ENCODE results near the gene MIS18BP1. TPM values are rescaled to one million over a fixed set of nuclear protein-coding genes. Genes with fewer than 3 reads are reported as not detected.
"Not testable (repeated sequence)": the region's sequence is repeated elsewhere in the genome, so short reads cannot be mapped to it uniquely, and the experiment has no call there.

Gene MIS18BP1
- total RNA-seq, 4 donors from 2014 or later: 15.3 to 32.2 (median 17.5) TPM

GRCh38 chr14:45246151-45246550 lies 6.9 kb downstream of the MIS18BP1 start:
- Histone ChIP-seq H3K27me3 (no peaks in the 10 kb centered on the region), H3K27ac (no peak overlapping the region), H3K36me3 (peaks cover 0 to 3% of the 10 kb centered on the region in 2 donors), H3K9me3 (no peaks in the 10 kb centered on the region), H3K4me1 (peaks cover 0 to 19% (median 0%) of the 10 kb centered on the region in 3 donors), H3K4me3 (no peak overlapping the region)
- WGBS, 2 donors (ENCODE audit: low coverage in 1 of 2): 90 to 100% methylated on average over 3 of the region's 3 CpGs
- no peak for TF ChIP-seq POLR2A (IDR thresholded peaks at IDR 0.05)
- TF ChIP-seq, protein P1, sequence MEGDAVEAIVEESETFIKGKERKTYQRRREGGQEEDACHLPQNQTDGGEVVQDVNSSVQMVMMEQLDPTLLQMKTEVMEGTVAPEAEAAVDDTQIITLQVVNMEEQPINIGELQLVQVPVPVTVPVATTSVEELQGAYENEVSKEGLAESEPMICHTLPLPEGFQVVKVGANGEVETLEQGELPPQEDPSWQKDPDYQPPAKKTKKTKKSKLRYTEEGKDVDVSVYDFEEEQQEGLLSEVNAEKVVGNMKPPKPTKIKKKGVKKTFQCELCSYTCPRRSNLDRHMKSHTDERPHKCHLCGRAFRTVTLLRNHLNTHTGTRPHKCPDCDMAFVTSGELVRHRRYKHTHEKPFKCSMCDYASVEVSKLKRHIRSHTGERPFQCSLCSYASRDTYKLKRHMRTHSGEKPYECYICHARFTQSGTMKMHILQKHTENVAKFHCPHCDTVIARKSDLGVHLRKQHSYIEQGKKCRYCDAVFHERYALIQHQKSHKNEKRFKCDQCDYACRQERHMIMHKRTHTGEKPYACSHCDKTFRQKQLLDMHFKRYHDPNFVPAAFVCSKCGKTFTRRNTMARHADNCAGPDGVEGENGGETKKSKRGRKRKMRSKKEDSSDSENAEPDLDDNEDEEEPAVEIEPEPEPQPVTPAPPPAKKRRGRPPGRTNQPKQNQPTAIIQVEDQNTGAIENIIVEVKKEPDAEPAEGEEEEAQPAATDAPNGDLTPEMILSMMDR (IDR thresholded peaks at IDR 0.05): no peak
- no peak for TF ChIP-seq POLR2AphosphoS5 (IDR thresholded peaks at IDR 0.05)
- TF ChIP-seq EP300 (IDR thresholded peaks at IDR 0.05): no peak
- ATAC-seq: no peak

DNA sequence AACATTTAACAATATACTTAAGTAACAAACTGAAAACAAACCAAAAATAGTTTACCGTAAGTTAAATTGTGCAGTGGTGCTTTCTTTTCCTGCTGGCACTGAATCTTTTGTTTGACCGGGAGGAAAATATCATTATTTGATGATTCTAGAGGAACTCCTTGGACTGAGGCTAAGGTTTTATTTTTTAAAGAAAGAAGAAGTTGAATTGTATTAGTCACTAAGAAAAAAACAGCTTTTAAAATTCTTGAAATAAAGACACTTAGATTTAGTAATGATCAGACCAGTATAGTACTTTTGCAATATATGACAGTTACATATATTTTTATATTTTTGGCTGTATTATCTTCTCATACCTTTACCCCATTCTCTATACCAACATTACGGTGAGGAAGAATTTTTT lies 10.3 kb downstream of the MIS18BP1 start:
- Histone ChIP-seq H3K4me3 (peak overlapping the region in 1 of 2 donors; percentile 17), H3K36me3 (peaks cover 0 to 4% of the 10 kb centered on the region in 2 donors), H3K4me1 (no peaks in the 10 kb centered on the region), H3K27me3 (no peaks in the 10 kb centered on the region), H3K27ac (peak overlapping the region in 2 of 4 donors; percentile 26 to 32), H3K9me3 (no peaks in the 10 kb centered on the region)
- TF ChIP-seq POLR2AphosphoS5 (IDR thresholded peaks at IDR 0.05) (no peak), EP300 (IDR thresholded peaks at IDR 0.05) (no peak), POLR2A (IDR thresholded peaks at IDR 0.05) (no peak)
- TF ChIP-seq, protein P1 (IDR thresholded peaks at IDR 0.05): no peak
- no peak for ATAC-seq
- 36 to 82% methylated on average over 1 to 3 of the region's 3 CpGs for WGBS, 2 donors (ENCODE audit: low coverage in 1 of 2)

- H3K36me3 ChIP-seq: peaks cover 0 to 26% of the 10 kb centered on the region in 2 donors
- TF ChIP-seq EP300 (IDR thresholded peaks at IDR 0.05) (no peak), POLR2AphosphoS5 (IDR thresholded peaks at IDR 0.05) (no peak), POLR2A (IDR thresholded peaks at IDR 0.05) (no peak)
- TF ChIP-seq, protein P1 (IDR thresholded peaks at IDR 0.05): no peak
- no peak for ATAC-seq
Observed at GRCh38 chr14:45238988-45239387, 14.0 kb downstream of the MIS18BP1 start.

GRCh38 chr14:45227566-45227965 lies 25.4 kb downstream of the MIS18BP1 start:
- Histone ChIP-seq H3K36me3 (peaks cover 0 to 88% of the 10 kb centered on the region in 2 donors), H3K4me3 (no peak overlapping the region), H3K27me3 (no peaks in the 10 kb centered on the region), H3K4me1 (no peaks in the 10 kb centered on the region), H3K9me3 (no peaks in the 10 kb centered on the region), H3K27ac (no peak overlapping the region)
- 93 to 100% methylated on average over 1 to 4 of the region's 4 CpGs for WGBS, 2 donors (ENCODE audit: low coverage in 1 of 2)
- no peak for TF ChIP-seq EP300 (IDR thresholded peaks at IDR 0.05)
- no peak for TF ChIP-seq POLR2A (IDR thresholded peaks at IDR 0.05)
- no peak for TF ChIP-seq POLR2AphosphoS5 (IDR thresholded peaks at IDR 0.05)
- TF ChIP-seq, protein P1 (IDR thresholded peaks at IDR 0.05): no peak
- ATAC-seq: no peak

More at GRCh38 chr14:45238988-45239387, 14.0 kb downstream of the MIS18BP1 start:
- no peak overlapping the region for H3K4me3 ChIP-seq
- H3K27me3 ChIP-seq: no peaks in the 10 kb centered on the region
- no peaks in the 10 kb centered on the region for H3K4me1 ChIP-seq
- H3K9me3 ChIP-seq: no peaks in the 10 kb centered on the region
- 70 to 100% methylated on average over 1 to 2 of the region's 2 CpGs for WGBS, 2 donors (ENCODE audit: low coverage in 1 of 2)
- no peak overlapping the region for H3K27ac ChIP-seq

DNA sequence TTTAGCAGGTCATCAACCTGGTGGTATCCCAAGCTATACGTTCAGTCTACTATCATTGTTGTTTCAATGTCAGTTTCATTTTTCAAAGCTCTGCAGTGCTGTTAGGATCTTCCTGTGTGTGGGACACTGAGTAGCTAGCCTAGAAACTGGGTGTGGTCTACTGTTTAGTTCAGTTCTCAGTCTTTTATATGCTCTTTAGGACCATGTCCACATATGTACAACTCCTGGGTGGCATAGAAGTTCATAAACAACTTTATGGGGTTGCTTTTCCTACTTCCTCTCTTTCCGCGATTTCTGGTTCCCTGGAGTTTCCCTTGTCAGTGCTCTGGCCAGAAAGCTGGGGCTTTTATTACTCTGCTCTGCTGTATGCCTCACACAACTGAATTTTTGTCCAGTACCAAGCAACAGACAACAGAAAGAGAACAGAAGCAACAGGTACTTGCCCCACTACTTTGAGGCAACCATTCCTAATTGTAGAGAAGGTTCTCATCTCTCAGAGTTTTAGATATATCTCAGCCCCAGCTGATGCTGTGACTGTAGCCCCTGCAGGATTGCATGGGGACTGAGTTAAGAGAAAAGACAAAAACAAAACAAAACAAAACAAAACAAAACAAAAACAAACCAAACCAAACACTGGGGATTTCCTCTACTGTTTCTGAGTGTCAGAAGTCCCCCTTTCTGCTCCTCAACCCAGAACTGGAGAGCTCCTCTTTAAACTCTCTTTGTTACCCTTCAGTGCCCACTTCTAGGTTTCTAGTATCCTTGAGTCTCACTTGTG lies 30.3 kb downstream of the MIS18BP1 start:
- Histone ChIP-seq H3K9me3 (no peaks in the 10 kb centered on the region), H3K4me1 (no peaks in the 10 kb centered on the region), H3K4me3 (no peak overlapping the region), H3K27ac (no peak overlapping the region), H3K27me3 (no peaks in the 10 kb centered on the region), H3K36me3 (peaks cover 0 to 49% of the 10 kb centered on the region in 2 donors)
- no peak for ATAC-seq
- TF ChIP-seq POLR2AphosphoS5 (IDR thresholded peaks at IDR 0.05) (no peak), POLR2A (IDR thresholded peaks at IDR 0.05) (no peak), EP300 (IDR thresholded peaks at IDR 0.05) (no peak)
- TF ChIP-seq, protein P1 (IDR thresholded peaks at IDR 0.05): no peak
- WGBS, 2 donors (ENCODE audit: low coverage in 1 of 2): 75 to 80% methylated on average over 1 to 3 of the region's 3 CpGs

GRCh38 chr14:45214341-45214740 lies 38.7 kb downstream of the MIS18BP1 start:
- peaks cover 0 to 87% of the 10 kb centered on the region in 2 donors for H3K36me3 ChIP-seq
- 94 to 98% methylated on average over 6 of the region's 6 CpGs for WGBS, 2 donors (ENCODE audit: low coverage in 1 of 2)

GRCh38 chr14:45213716-45214115 lies 39.3 kb downstream of the MIS18BP1 start:
- not testable (repeated sequence) for H3K9me3 ChIP-seq, H3K27me3 ChIP-seq, H3K4me3 ChIP-seq, ATAC-seq, H3K27ac ChIP-seq, H3K4me1 ChIP-seq
- 67 to 100% methylated on average over 1 of the region's 1 CpG for WGBS, 2 donors (ENCODE audit: low coverage in 1 of 2)
- H3K36me3 ChIP-seq: peaks cover 0 to 94% of the 10 kb centered on the region in 2 donors

More at GRCh38 chr14:45214341-45214740, 38.7 kb downstream of the MIS18BP1 start:
- H3K4me3 ChIP-seq, H3K27me3 ChIP-seq, H3K27ac ChIP-seq, H3K4me1 ChIP-seq, H3K9me3 ChIP-seq, ATAC-seq: not testable (repeated sequence)
